Measurements from ENCODE around the gene SYT1. TPM values are rescaled to one million over a fixed set of nuclear protein-coding genes. Genes with fewer than 3 reads are reported as not detected.

Gene SYT1
- polyA plus RNA-seq, 3 donors: 0.72 TPM; not detected in 2

- Histone ChIP-seq H3K36me3 (replicated peaks in 1 of 2; ENCODE audit: control insufficient read depth in 1 of 2, insufficient read depth in 2 of 2, low read length in 2 of 2) (no peaks in the 10 kb centered on the region), H4K20me1 (ENCODE audit: insufficient read depth, low read length) (no peaks in the 10 kb centered on the region), H3K27me3 (ENCODE audit: control insufficient read depth in 2 of 2, insufficient read depth in 2 of 2, low read length in 2 of 2) (no peaks in the 10 kb centered on the region), H3K4me3 (replicated peaks in 1 of 3; ENCODE audit: low read depth in 2 of 3, low read length in 3 of 3) (no peak overlapping the region), H3K79me2 (ENCODE audit: insufficient read depth, low read length) (no peaks in the 10 kb centered on the region), H3K4me1 (ENCODE audit: control insufficient read depth in 1 of 2, insufficient read depth in 2 of 2, low read length in 2 of 2) (no peaks in the 10 kb centered on the region), H3K4me2 (replicated peaks; ENCODE audit: extremely low read depth, low read length, poor library complexity, severe bottlenecking) (no peak overlapping the region), H2AFZ (ENCODE audit: insufficient read depth, low read depth, low read length, poor library complexity, severe bottlenecking) (no peak overlapping the region), H3K27ac (ENCODE audit: low read depth in 1 of 2, low read length in 2 of 2) (no peak overlapping the region), H3K9me3 (replicated peaks in 1 of 2; ENCODE audit: control insufficient read depth in 1 of 2, insufficient read depth in 1 of 2, low read length in 2 of 2) (no peaks in the 10 kb centered on the region), H3K9ac (ENCODE audit: insufficient read depth, low read length, poor library complexity, severe bottlenecking) (no peak overlapping the region)
- H3K27me3 Mint-ChIP-seq (ENCODE audit: low read depth in 3 of 3): no peaks in the 10 kb centered on the region
- no peaks in the 10 kb centered on the region for H3K36me3 Mint-ChIP-seq
- H3K4me1 Mint-ChIP-seq: no peaks in the 10 kb centered on the region
- intact Hi-C loops (cut with micrococcal nuclease): no loop called here
- no peak for TF ChIP-seq CTCF (IDR thresholded peaks at IDR 0.05)
- no peak for DNase-seq
- no peak overlapping the region for H3K4me3 Mint-ChIP-seq
- H3K27ac Mint-ChIP-seq: no peak overlapping the region
- H3K9me3 Mint-ChIP-seq: peaks cover 0 to 1% (median 0%) of the 10 kb centered on the region in 7 donors
- 89% methylated on average over 2 of the region's 2 CpGs for WGBS (ENCODE audit: insufficient coverage)
Observed at GRCh38 chr12:79085106-79085682, 220.6 kb downstream of the SYT1 start.

GRCh38 chr12:79086541-79087296 is 222.1 kb downstream of the SYT1 start:
- Histone ChIP-seq H3K79me2 (ENCODE audit: insufficient read depth, low read length) (no peaks in the 10 kb centered on the region), H3K27ac (ENCODE audit: low read depth in 1 of 2, low read length in 2 of 2) (no peak overlapping the region), H4K20me1 (ENCODE audit: insufficient read depth, low read length) (no peaks in the 10 kb centered on the region), H3K4me2 (replicated peaks; ENCODE audit: extremely low read depth, low read length, poor library complexity, severe bottlenecking) (no peak overlapping the region), H3K9ac (ENCODE audit: insufficient read depth, low read length, poor library complexity, severe bottlenecking) (no peak overlapping the region), H3K4me3 (replicated peaks in 1 of 3; ENCODE audit: low read depth in 2 of 3, low read length in 3 of 3) (no peak overlapping the region), H3K9me3 (replicated peaks in 1 of 2; ENCODE audit: control insufficient read depth in 1 of 2, insufficient read depth in 1 of 2, low read length in 2 of 2) (no peaks in the 10 kb centered on the region), H3K27me3 (ENCODE audit: control insufficient read depth in 2 of 2, insufficient read depth in 2 of 2, low read length in 2 of 2) (no peaks in the 10 kb centered on the region), H3K4me1 (ENCODE audit: control insufficient read depth in 1 of 2, insufficient read depth in 2 of 2, low read length in 2 of 2) (no peaks in the 10 kb centered on the region), H2AFZ (ENCODE audit: insufficient read depth, low read depth, low read length, poor library complexity, severe bottlenecking) (no peak overlapping the region), H3K36me3 (replicated peaks in 1 of 2; ENCODE audit: control insufficient read depth in 1 of 2, insufficient read depth in 2 of 2, low read length in 2 of 2) (no peaks in the 10 kb centered on the region)
- no peak for TF ChIP-seq CTCF (IDR thresholded peaks at IDR 0.05)
- no peaks in the 10 kb centered on the region for H3K27me3 Mint-ChIP-seq (ENCODE audit: low read depth in 3 of 3)
- no peaks in the 10 kb centered on the region for H3K36me3 Mint-ChIP-seq
- DNase-seq: no peak
- intact Hi-C loops (cut with micrococcal nuclease): no loop called here
- H3K4me3 Mint-ChIP-seq: no peak overlapping the region
- WGBS (ENCODE audit: insufficient coverage): 90% methylated on average over 2 of the region's 8 CpGs
- H3K9me3 Mint-ChIP-seq: peaks cover 0 to 1% (median 0%) of the 10 kb centered on the region in 7 donors
- H3K4me1 Mint-ChIP-seq: no peaks in the 10 kb centered on the region
- H3K27ac Mint-ChIP-seq: no peak overlapping the region

Measured in CD14-positive monocyte (primary cell).